Thoracic aorta (tissue), 2 donors: Measurements from ENCODE around the gene MRPL32. TPM values are rescaled to one million over a fixed set of nuclear protein-coding genes. Genes with fewer than 3 reads are reported as not detected.
"Not testable (repeated sequence)": the region's sequence is repeated elsewhere in the genome, so short reads cannot be mapped to it uniquely, and the experiment has no call there.

Experiments
- ATAC-seq: fragments of 150-250 bp; one replicate; pipeline ENCODE4 v1.8.0; 2017; ENCODE audit warnings: low read depth; ENCODE audit not compliant: insufficient number of reproducible peaks, low FRiP score
- DNase-seq: peaks from one replicate; pipeline ENCODE4 v3.0.0-alpha.2; 2020; ENCODE audit warnings: low spot score
- H3K27ac ChIP-seq, 2 donors: fragments of 200-600 bp; sonication (generic); 1 replicate in 1 of 2; 2 replicates in 1 of 2; pipeline ENCODE4 v1.5.1; 2016; ENCODE audit warnings: mild to moderate bottlenecking in 2 of 2, moderate library complexity in 2 of 2
- H3K27me3 ChIP-seq: fragments of 200-600 bp; sonication (generic); replicated peaks from 2 replicates; pipeline ENCODE4 v1.6.0; 2016; ENCODE audit warnings: mild to moderate bottlenecking; ENCODE audit not compliant: insufficient read depth
- H3K36me3 ChIP-seq: fragments of 200-600 bp; sonication (generic); one replicate; pipeline ENCODE4 v1.5.1; 2016
- H3K4me1 ChIP-seq, 2 donors: fragments of 200-600 bp; sonication (generic); 1 replicate in 1 of 2; 2 replicates in 1 of 2; pipeline versions ENCODE4 v1.5.1 to v1.6.0; 2016; ENCODE audit warnings: low read depth in 2 of 2, mild to moderate bottlenecking in 1 of 2; ENCODE audit not compliant: control insufficient read depth in 1 of 2
- H3K4me3 ChIP-seq: fragments of 200-600 bp; sonication (generic); 2 replicates; pipeline ENCODE4 v1.5.1; 2016; ENCODE audit warnings: mild to moderate bottlenecking
- H3K9me3 ChIP-seq: fragments of 200-600 bp; sonication (generic); 2 replicates; pipeline ENCODE4 v1.5.1; 2016
- total RNA-seq, 2 donors: library from RNA; depleted of rRNA; stranded (reverse); fragments of >200 nt; gene quantifications; one replicate each; pipeline versions ENCODE4 v1.1.0 to v1.2.3, GENCODE V29; 2016
- TF ChIP-seq, protein P1 (sequence below): fragments of 200-600 bp; sonication (generic); IDR thresholded peaks from one replicate; pipeline ENCODE4 v1.5.1; 2019; ENCODE audit warnings: antibody characterized with exemption

The MRPL32 gene
- 10 to 100 TPM; 38.3 to 54.8 TPM for total RNA-seq

DNA sequence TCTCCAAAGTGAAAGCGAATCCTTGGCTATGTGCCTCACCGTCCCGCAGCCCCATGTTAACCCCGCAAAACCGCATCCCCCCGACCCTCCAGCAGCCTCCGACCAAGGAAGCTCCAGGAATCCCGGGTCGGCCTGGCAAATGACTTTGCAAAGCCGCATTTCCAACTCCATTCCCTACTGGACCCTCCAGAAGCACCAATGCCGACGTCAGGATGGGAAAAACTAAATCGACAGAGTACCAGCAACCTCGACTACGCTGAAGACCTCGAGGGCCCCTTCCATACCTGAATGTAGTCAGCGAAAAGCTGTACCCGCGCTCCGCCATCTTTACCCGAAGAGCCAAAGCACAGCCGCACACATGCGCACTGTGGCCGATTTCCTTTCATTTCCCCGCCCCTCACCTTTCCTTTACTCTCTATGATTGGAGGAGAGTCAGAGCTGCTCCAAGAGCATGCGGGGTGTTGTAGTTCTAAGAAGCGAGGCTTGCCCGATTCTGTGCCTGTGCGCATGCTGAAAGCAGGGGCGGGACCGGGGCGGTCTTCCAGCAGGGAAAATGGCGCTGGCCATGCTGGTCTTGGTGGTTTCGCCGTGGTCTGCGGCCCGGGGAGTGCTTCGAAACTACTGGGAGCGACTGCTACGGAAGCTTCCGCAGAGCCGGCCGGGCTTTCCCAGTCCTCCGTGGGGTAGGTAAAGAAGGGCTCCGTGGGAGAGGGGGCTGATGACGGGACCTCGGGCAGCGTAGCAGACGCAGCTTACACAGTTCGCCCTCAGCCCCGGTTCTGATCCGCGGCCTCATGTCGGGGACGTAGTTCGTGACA is at the start of gene MRPL32, which contains the start of gene PSMA2:
Gene MRPL32 (plus strand): TSS at position 543 of the 818 bp plus-strand sequence. CDS start 11 bp downstream, at position 554.
Gene PSMA2 (minus strand): TSS at position 341 of the 818 bp plus-strand sequence. CDS start 16 bp downstream, at position 325.
- peak; percentile 100 for ATAC-seq
- no peaks in the 10 kb centered on the region for H3K9me3 ChIP-seq
- H3K36me3 ChIP-seq: peaks cover 18% of the 10 kb centered on the region
- H3K4me1 ChIP-seq: peaks cover 24 to 55% of the 10 kb centered on the region in 2 donors
- DNase-seq: peak; percentile 91
- TF ChIP-seq, protein P1, sequence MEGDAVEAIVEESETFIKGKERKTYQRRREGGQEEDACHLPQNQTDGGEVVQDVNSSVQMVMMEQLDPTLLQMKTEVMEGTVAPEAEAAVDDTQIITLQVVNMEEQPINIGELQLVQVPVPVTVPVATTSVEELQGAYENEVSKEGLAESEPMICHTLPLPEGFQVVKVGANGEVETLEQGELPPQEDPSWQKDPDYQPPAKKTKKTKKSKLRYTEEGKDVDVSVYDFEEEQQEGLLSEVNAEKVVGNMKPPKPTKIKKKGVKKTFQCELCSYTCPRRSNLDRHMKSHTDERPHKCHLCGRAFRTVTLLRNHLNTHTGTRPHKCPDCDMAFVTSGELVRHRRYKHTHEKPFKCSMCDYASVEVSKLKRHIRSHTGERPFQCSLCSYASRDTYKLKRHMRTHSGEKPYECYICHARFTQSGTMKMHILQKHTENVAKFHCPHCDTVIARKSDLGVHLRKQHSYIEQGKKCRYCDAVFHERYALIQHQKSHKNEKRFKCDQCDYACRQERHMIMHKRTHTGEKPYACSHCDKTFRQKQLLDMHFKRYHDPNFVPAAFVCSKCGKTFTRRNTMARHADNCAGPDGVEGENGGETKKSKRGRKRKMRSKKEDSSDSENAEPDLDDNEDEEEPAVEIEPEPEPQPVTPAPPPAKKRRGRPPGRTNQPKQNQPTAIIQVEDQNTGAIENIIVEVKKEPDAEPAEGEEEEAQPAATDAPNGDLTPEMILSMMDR: no peak
- H3K27me3 ChIP-seq: no peaks in the 10 kb centered on the region
- H3K27ac ChIP-seq: peak within 1 kb of the TSS; percentile 68 to 78
- peak within 1 kb of the TSS; percentile 92 for H3K4me3 ChIP-seq

DNA sequence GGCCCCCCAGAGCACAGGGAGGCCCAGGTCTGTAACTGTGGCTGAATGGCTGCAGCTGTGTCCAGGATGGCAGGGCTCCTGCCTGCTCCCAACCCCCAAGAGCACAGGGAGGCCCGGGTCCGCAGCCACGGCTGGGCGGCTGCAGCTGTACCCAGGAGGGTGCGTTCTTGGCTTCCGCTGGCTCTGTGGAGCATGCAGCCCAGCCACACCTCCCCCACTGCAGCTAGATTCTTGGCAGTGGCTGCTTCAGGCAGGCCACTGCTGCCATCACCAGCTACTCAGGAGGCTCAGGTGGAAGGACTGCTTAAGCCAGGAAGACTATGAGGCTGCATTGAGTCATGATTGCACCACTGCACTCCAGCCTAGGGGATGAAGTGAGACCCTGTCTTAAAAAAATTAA is 48.2 kb upstream of the MRPL32 start:
- Histone ChIP-seq H3K27ac (no peak overlapping the region), H3K36me3 (no peaks in the 10 kb centered on the region), H3K9me3 (no peaks in the 10 kb centered on the region), H3K4me1 (peaks cover 0 to 8% of the 10 kb centered on the region in 2 donors), H3K27me3 (no peaks in the 10 kb centered on the region), H3K4me3 (no peak overlapping the region)
- TF ChIP-seq, protein P1: no peak
- DNase-seq: no peak
- no peak for ATAC-seq

DNA sequence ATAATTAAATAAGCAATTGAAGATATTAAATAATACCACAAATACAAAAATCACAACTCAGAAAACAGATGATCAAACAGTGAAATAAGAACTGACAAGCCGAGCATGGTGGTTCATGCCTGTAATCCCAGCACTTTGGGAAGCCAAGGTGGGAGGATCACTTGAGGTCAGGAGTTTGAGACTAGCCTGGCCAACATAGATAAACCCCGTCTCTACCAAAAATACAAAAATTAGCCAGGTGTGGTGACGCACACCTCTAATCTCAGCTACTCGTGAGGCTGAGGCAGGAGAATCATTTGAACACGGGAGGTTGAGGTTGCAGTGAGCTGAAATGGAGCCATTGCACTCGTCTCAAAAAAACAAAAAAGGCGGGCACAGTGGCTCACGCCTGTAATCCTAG is 47.0 kb upstream of the MRPL32 start:
- not testable (repeated sequence) for H3K27ac ChIP-seq, ATAC-seq, H3K4me3 ChIP-seq, H3K36me3 ChIP-seq, H3K4me1 ChIP-seq, H3K9me3 ChIP-seq, H3K27me3 ChIP-seq, DNase-seq

DNA sequence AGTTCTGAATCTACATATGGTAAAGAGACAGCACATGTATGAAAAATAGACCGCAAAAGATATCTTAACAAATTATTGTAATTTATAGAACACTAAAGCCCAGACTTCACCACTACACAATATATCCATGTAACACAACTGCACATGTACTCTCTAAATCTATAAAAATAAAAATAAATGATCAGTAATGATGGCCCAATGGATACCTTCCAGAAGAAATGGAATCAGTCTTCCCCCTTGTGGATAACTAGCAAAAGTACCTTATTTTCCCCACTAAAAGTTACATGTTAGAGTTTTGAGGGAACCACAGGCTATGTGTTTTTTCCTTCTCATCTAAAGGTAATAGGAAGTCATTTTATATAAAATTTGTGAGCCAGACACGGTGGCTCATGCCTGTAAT is 46.0 kb upstream of the MRPL32 start:
- TF ChIP-seq, protein P1: no peak
- Histone ChIP-seq H3K36me3 (no peaks in the 10 kb centered on the region), H3K4me3 (no peak overlapping the region), H3K27ac (no peak overlapping the region), H3K27me3 (no peaks in the 10 kb centered on the region), H3K4me1 (peaks cover 0 to 8% of the 10 kb centered on the region in 2 donors), H3K9me3 (no peaks in the 10 kb centered on the region)
- no peak for ATAC-seq
- DNase-seq: no peak

DNA sequence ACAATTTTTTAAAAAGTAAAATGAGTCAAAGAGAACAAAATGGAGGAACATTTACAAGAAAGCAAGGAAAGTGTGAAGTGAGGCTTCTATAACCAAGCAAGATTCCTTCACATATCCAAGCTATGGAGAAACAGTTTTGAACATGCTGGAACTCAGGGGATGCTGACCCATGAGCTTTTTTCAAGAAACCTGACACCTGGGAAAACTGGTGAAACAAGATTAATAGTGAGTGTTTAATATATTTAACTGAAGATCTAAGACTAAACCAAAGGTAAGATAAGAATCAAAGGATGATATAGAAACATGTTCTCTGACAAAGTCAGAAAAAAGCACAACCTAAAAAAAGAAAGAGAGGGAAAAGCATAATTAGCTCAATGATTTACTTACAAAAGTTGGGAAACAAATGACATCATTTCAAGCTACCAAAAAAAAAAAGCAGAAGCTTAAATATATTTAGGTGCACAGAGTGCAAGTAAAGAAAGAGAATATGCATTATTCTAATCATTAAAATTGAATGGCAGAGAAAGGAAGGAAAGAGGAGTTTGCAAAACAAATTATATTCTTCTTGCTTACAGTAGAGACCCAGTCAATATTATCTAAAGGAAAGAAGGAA is 45.2 kb upstream of the MRPL32 start:
- Histone ChIP-seq H3K27ac (no peak overlapping the region), H3K4me3 (no peak overlapping the region), H3K36me3 (no peaks in the 10 kb centered on the region), H3K4me1 (peaks cover 0 to 8% of the 10 kb centered on the region in 2 donors), H3K9me3 (no peaks in the 10 kb centered on the region), H3K27me3 (no peaks in the 10 kb centered on the region)
- TF ChIP-seq, protein P1: no peak
- ATAC-seq: no peak
- DNase-seq: no peak
